LNCAP (cell line): ENCODE measurements around the gene PCID2.

Experiments
- CTCF ChIP-seq: fragments of 450-650 bp; IDR thresholded peaks from 2 replicates; pipeline ENCODE4 v1.5.1; 2017; ENCODE audit warnings: mild to moderate bottlenecking

The PCID2 gene

GRCh38 chr13:113157929-113158747, 50.3 kb downstream of the PCID2 start, which contains the start of gene PROZ:
TSS of gene PROZ (plus strand) at chr13:113158648. CDS start at chr13:113158661, 13 bp downstream.
- no peak for TF ChIP-seq CTCF

- TF ChIP-seq CTCF = no peak
These were observed 51.1 kb downstream of the PCID2 start for GRCh38 chr13:113157206-113157928.

GRCh38 chr13:113155982-113156655, 52.4 kb downstream of the PCID2 start:
- TF ChIP-seq CTCF = no peak

- no peak for TF ChIP-seq CTCF
These were observed 53.3 kb downstream of the PCID2 start for GRCh38 chr13:113155201-113155600.

GRCh38 chr13:113153810-113154748, 54.4 kb downstream of the PCID2 start:
- no peak for TF ChIP-seq CTCF

GRCh38 chr13:113152984-113153809, 55.3 kb downstream of the PCID2 start:
- TF ChIP-seq CTCF = no peak
